Measurements from ENCODE around the gene ZNF662.

DNA sequence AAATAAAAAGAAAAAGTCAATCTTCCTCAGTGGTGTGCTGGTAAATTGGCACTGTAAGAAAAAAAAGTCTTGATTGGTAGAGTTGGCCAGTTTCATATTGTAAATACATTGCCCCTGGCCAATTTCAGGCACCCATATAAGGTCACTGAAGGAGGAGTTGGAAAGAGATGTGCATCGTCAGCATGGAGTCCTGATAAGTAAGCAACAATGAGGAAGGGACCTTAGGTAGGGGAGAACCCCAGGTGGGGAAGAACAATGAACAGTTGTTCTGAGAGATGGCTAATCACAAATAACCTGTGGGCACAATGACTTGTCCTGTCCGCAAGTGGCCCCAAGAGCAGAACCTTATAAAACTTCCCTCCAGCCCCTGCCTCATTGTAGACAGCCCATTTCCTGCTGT lies 21.6 kb upstream of the ZNF662 start:
- TF ChIP-seq POLR2A (IDR thresholded peaks at IDR 0.05; ENCODE audit: low read depth, low read length) (no peak), POLR2AphosphoS5 (IDR thresholded peaks at IDR 0.05; ENCODE audit: low read depth, low read length) (no peak), TAF1 (IDR thresholded peaks at IDR 0.05; ENCODE audit: borderline replicate concordance, low read depth, low read length) (no peak)
